ENCODE measurements around the gene KARS1.

The KARS1 gene

DNA sequence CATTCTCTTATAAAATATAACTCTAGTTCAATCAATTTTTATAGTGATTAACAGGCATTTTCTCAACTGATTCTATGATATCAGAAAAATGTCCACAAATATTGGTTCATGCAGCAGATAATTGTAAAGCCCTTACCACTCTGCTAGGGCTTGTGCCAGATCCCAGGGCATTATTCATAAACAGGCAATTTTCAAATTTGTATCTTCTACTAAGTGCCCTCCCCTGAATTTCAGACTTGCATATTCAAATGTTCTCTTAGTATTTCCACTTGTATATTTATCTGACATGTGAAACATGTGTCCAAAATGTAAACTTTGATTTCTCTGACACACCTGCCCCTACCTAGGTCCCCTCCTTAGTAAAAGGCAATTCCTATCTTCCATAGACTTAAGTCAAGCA, 20.0 kb upstream of the KARS1 start:
- in situ Hi-C loops (cut with HindIII; ENCODE audit: low sequenced_read_pairs): no loop called here
- H3K4me3 ChIP-seq (ENCODE audit: low read depth, low read length): no peak overlapping the region
- TF ChIP-seq, protein P1, sequence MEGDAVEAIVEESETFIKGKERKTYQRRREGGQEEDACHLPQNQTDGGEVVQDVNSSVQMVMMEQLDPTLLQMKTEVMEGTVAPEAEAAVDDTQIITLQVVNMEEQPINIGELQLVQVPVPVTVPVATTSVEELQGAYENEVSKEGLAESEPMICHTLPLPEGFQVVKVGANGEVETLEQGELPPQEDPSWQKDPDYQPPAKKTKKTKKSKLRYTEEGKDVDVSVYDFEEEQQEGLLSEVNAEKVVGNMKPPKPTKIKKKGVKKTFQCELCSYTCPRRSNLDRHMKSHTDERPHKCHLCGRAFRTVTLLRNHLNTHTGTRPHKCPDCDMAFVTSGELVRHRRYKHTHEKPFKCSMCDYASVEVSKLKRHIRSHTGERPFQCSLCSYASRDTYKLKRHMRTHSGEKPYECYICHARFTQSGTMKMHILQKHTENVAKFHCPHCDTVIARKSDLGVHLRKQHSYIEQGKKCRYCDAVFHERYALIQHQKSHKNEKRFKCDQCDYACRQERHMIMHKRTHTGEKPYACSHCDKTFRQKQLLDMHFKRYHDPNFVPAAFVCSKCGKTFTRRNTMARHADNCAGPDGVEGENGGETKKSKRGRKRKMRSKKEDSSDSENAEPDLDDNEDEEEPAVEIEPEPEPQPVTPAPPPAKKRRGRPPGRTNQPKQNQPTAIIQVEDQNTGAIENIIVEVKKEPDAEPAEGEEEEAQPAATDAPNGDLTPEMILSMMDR (IDR thresholded peaks at IDR 0.05; ENCODE audit: low read depth, low read length, missing control alignments): no peak
- no peak for DNase-seq (ENCODE audit: low read depth)

GRCh38 chr16:75660726-75661302, 13.3 kb upstream of the KARS1 start:
- in situ Hi-C loops (cut with HindIII; ENCODE audit: low sequenced_read_pairs): no loop called here
- no peak for DNase-seq (ENCODE audit: low read depth)
- TF ChIP-seq, protein P1 (IDR thresholded peaks at IDR 0.05; ENCODE audit: low read depth, low read length, missing control alignments): no peak

GRCh38 chr16:75660321-75660720, 12.9 kb upstream of the KARS1 start:
- DNase-seq (ENCODE audit: low read depth): no peak
- in situ Hi-C loops (cut with HindIII; ENCODE audit: low sequenced_read_pairs): no loop called here
- H3K4me3 ChIP-seq (ENCODE audit: low read depth, low read length): no peak overlapping the region
- TF ChIP-seq, protein P1 (IDR thresholded peaks at IDR 0.05; ENCODE audit: low read depth, low read length, missing control alignments): no peak

More at GRCh38 chr16:75660726-75661302, 13.3 kb upstream of the KARS1 start:
- no peak overlapping the region for H3K4me3 ChIP-seq (ENCODE audit: low read depth, low read length)

- in situ Hi-C loops (cut with HindIII; ENCODE audit: low sequenced_read_pairs): no loop called here
- no peak for DNase-seq (ENCODE audit: low read depth)
- TF ChIP-seq, protein P1 (IDR thresholded peaks at IDR 0.05; ENCODE audit: low read depth, low read length, missing control alignments): no peak
- H3K4me3 ChIP-seq (ENCODE audit: low read depth, low read length): no peak overlapping the region
Observed at GRCh38 chr16:75658175-75658574, 10.7 kb upstream of the KARS1 start.

GRCh38 chr16:75653922-75654321, 6.5 kb upstream of the KARS1 start:
- TF ChIP-seq, protein P1 (IDR thresholded peaks at IDR 0.05; ENCODE audit: low read depth, low read length, missing control alignments): no peak
- no peak for DNase-seq (ENCODE audit: low read depth)
- in situ Hi-C loops (cut with HindIII; ENCODE audit: low sequenced_read_pairs): no loop called here
- H3K4me3 ChIP-seq (ENCODE audit: low read depth, low read length): no peak overlapping the region

- TF ChIP-seq, protein P1 (IDR thresholded peaks at IDR 0.05; ENCODE audit: low read depth, low read length, missing control alignments): no peak
- peak; percentile 49 for DNase-seq (ENCODE audit: low read depth)
- H3K4me3 ChIP-seq (ENCODE audit: low read depth, low read length): peak overlapping the region; percentile 86
- in situ Hi-C loops (cut with HindIII; ENCODE audit: low sequenced_read_pairs): loop anchor here (5.0 kb wide), 1 partner anchor 104 kb away; no protein-coding TSS in a partner anchor
Observed at GRCh38 chr16:75648265-75649076, 1.0 kb upstream of the KARS1 start.
